GM21360 (cell line): ENCODE results near the gene KIAA2012.
"Not testable (repeated sequence)": the region's sequence is repeated elsewhere in the genome, so short reads cannot be mapped to it uniquely, and the experiment has no call there.

Experiments used
- ATAC-seq: cut with Tn5 transposase; IDR thresholded peaks from one replicate; pipeline ENCODE4 v1.9.1; 2021; ENCODE audit warnings: mild to moderate bottlenecking, moderate library complexity; ENCODE audit not compliant: unreplicated experiment

The KIAA2012 gene

DNA sequence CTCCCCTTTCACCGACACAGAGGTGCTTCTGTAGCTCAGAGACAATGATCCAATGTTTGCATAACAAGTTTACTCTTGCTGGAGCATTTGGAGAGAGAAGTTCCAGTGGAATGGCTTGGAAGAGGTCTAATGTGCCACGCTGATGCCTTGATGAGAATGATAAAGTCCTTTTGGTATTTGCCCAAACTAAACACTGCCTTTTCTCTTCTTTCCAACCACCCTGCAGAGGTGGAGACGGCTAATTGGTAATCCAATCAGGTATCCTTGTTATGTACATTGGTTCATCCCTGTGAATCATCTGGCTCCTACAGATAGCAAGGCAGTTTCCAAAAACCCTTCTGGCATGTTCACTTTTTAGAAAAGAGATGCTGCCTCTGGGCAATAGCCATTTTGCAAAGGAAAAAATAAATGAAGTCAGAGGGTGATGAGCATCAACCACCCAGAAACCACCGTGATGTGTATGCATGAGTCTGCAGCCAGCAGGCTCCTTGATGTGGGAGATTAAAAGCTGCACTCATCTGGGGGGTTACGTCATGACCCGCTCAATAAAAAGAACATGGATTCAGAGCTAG, 40.6 kb downstream of the KIAA2012 start:
- no peak for ATAC-seq

DNA sequence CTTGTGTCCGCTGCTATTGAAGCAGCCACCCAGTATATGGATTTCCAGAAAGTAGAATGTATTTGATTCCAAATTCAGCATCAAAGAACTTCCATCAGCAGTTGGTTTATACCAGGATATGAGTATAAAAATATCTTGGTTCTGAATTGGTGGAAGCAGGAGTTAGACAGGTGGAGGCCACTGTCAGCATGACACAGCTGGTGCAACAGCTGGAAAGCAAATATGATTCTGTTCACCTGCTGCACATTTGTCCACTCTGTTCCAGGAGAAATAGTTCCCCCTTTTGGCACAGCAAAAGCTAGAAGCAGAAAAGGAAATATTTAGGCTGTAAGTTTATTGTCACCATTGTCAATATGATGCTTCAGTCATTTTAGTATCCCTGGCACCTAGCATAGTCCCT, 41.2 kb downstream of the KIAA2012 start:
- no peak for ATAC-seq

DNA sequence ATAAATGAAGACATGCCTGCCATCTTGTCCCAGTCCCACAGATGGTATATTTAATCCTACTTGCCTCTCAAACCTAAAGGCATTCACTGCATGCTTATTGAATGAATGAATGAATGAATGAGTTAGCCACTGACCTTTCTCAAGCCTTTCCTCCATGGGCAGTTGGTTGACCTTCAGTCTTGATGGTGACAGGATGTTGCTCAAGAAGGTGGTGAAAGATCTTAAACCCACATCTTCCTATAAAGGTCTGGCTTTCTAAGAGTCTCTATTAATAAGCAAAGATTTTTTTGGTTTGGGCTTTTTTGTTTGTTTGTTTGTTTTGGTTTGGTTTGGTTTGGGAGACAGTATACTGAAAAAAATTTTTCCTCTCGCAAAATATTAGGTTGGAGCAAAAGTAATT, 41.7 kb downstream of the KIAA2012 start:
- ATAC-seq: no peak

DNA sequence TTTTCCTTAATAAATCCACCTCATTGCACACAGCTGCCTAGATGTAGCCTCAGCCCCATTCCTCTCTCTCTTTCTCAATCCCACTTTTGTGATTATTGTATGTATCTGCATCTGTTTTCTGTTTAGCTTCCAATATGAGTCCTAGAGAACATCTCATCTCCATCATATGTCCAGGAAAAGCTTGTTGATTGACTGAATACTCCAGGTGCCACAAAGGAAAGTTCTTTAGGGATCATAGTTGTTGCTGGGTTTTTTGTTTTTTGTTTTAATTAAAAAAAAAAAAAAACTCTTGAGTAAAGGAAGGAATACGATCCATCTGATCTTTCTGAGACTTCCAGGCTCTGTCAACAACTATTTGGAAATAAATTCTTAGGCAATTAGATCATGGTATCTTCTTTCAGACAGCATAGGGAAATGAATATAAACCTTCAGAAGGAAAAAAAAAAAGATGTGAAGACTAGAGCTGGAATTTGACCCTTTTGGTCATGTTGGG, 42.5 kb downstream of the KIAA2012 start:
- ATAC-seq: no peak

DNA sequence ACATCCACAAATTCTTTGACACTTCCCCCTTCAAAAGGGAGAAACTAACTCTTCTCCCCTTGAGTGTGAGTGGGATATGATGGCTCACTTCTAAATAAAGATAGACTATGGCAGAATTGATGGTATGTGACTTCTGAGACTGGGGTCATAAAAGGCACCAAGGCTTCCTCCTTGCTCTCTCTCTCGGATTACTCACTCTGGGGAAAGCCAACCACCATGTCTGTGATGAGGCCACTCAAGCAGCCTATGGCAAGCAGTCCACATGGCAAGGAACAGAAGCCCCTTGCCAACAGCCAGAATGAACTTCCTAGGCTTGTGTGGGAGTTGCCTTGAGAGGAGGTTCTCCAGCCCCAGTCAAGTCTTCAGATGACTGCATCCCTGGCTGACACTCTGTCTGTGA, 43.6 kb downstream of the KIAA2012 start:
- no peak for ATAC-seq

DNA sequence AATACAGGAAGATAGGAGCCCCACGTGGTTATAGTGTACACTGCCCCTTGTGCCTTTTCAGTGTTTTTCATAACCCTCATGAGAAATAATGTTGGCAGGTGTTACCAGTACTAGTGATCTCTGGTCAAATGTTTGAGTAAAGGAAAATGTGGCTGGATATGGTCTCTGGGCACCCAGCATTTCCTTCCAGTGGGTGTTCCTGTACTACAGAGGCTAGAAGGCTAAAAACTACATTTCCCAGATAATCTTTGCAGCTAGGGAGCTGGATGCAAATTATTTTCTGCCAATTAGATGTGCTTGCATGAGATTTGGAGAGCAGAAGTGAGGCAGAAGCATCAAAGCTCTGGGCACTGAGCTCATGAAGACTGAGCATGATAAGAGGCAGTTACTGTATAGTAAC, 45.1 kb downstream of the KIAA2012 start:
- ATAC-seq: no peak

DNA sequence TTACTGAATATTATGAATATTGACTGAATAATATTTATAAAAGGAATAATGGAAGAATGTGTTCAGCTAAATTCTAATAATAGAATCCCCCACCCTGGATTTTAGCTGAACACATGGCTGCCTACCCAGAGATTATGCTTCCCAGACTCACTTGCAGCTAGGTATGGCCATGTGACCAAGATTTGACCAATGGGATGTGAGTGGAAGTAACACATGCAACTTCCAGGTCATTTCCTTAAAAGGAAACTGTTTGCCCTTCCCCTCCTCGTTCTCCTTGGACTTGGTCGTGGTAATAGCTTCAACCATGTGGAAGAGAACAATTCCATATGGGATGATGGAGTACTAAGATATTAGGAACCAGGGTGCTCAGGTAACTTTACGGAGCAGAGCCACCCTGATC, 47.8 kb downstream of the KIAA2012 start:
- no peak for ATAC-seq

DNA sequence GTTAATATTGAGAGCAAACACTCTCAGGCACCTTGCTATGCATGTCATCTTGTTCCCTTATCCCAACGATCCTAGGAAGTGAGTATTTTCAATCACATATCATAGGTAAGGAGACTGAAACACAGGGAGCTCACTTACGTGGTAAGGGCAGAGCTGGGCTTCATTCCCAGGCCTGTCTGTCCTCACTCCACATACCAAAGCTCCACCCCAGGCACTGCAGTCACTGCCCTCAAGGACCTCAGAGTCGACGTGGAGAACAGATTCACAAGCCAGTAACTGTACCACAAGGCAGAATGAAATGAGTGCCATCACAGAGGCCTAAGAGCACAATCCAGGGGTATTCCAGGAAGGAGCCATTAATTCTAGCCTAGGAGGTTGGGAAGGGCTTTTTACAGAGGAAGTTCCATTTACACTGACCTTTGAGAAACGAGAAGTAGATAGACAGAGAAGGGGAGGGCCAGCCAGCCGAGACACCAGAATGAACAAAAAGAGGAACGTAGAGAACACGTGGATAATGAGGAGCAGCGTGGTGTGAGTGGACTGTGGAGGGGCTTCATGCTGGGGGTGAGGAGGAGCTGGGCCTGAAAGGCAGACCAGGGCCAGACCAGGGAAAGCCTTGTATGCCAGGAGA, 48.6 kb downstream of the KIAA2012 start:
- no peak for ATAC-seq

DNA sequence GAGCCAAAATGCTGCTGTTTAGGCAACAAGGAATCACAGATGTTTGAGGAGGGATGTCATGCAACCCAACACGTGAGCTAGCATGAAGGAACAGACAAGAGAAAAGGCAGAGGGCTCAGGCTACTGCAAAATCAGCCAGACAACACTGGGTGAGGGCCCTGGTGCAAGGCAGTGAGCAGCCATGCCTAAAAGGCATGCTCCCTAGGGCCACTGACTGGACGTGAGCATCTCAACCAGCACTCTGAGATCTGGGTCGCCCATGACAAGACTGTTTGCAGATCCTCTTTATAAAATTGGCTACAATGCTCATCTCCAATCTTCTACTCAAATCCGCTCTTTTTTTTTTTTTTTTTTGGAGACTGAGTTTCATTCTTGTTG, 49.1 kb downstream of the KIAA2012 start:
- ATAC-seq: no peak

DNA sequence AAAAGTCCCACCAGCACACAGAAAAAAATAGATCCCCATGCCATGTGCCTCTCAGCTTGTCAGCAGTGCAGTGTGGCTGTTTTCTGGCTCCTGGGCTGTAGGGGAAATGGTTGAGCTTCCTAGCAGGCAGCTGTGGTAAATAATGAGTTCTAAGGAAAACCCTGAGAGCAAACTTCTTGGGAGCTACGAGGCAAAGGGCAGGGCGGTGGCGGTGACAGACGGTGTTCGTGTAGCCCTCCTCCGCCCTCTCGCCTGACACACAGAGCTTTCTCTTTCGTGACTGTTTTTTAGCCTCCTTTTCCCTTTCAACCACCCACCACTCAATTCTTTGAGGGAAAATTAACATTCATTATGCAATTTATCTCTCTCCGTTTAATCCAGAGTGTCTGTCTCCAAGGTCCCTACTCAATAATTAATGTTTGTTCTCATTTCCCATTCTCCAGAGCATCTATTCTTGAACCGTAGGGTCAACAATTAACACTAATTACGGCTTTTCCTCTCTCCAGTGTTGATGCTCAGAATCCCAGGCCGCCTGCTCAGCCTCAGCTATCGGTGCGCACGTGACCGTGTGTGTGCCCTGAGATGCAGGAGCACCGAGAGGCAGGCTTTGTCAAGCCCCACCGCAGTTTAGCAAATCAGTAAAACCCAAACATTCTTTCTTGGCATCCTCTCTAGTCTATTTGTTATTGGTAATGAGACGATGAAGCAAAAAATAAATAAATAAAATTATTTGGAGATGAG, 50.1 kb downstream of the KIAA2012 start:
- ATAC-seq: no peak

DNA sequence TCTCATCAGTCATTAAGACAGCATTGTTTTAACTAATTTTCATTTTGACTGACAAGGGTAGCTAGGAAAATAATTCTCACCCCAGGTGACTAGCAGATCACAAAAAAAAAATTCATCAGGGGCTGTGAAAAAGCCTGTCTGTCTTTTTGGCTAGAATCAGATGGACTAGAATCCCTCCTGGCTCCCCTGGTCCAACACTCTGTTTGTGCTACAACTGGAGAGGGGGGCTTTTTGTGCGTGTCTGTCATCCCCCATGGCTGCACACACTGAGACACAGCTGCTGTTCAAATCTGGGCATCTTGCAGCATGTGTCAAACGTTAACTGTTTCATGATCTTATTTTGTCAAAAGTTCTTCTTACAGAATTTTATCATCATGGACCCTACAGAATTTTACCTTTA, 51.2 kb downstream of the KIAA2012 start:
- no peak for ATAC-seq

DNA sequence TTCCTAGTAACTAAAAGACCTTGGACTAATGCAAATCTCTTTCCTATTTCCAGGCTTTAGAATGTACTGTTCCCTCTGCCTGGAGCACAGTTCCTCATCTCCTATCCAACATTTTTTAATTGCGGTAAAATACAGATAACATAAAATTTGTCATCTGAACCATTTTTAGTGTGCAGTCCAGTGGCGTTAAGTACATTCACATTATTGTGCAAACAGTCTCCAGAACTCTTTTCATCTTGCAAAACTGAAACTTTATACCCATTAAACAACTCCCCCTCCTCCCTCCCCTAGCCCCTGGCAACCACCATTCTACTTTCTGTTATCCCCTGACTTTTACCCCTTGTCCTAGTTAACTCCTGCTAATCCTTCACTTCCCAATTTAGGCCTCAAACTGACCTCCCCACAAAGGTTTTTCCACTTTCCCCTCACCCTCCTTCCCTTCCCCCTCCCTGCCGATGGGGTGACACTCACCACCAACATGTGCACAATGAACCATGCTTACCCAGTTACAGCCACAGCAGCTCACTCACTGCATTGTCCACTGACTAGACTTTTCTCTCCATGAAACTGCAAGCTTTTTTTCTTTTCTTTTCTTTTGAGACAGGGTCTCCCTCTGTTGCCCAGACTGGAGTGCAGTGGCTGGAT, 54.8 kb downstream of the KIAA2012 start:
- no peak for ATAC-seq

DNA sequence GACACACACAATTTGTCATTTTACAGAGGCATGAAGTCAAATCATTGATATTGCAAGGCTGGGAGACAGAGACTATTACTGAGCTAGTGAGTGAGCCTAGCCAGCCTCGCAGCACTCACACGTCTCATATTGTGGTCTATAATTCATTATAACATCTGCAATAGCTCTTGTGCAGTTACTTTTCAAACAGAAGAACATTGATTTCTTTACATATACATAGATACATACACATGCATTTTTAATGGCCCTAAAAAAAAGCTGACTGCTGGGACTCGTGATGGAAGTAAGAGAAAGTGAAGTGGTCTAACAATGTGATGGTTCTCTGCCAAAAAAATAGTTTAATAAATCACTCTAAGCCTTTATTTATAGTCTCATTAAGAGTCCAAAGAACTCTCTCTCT, 56.8 kb downstream of the KIAA2012 start:
- ATAC-seq: no peak

DNA sequence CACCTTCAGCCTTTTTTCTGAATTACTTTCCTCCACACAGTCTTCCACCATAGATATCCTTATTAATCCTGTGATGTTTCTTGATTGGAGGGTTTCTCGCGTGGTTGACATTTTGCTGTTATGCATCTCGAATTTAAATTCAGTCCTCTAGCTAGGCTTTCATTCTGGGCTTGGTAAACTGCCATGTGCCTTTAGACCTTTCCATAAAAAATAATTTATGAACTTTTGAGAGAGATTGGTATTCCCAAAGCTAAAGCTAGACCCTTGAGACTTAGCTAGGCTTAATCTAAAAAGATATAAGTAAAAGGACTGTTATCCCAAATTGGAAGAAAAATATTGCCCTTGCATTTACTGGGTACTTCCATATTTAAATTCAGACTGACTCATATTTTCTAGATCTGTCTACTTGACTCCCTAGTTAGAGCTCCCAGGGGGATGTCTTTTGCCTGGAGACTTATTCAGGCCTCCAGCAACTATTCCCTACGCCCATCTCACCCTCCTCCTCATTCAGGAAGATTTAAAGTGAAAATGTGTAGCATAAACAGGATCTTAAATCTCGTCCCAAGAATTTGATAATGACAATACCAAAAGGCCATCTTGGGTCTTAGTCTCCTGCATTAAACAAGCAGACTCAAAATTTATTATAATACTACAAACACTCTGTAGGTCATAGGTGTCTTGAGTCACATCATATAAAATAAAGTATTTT, 60.3 kb downstream of the KIAA2012 start:
- no peak for ATAC-seq

DNA sequence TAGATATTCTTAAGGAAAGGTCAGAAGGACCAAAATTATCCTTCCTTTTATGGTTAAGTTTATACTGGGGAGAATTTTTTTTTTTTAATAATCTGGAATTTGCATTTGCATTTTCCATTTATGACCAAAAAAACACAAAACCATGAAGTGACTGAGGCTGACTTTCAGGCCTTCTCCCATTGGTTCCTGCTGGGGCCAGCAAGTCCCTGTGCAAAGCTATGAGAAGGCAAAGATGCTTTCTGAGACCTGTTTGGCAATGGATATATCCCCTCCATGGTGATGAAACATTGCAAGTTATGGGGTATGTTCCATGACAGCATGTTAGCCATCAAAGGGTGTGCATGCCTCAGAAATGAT, 60.8 kb downstream of the KIAA2012 start:
- no peak for ATAC-seq

DNA sequence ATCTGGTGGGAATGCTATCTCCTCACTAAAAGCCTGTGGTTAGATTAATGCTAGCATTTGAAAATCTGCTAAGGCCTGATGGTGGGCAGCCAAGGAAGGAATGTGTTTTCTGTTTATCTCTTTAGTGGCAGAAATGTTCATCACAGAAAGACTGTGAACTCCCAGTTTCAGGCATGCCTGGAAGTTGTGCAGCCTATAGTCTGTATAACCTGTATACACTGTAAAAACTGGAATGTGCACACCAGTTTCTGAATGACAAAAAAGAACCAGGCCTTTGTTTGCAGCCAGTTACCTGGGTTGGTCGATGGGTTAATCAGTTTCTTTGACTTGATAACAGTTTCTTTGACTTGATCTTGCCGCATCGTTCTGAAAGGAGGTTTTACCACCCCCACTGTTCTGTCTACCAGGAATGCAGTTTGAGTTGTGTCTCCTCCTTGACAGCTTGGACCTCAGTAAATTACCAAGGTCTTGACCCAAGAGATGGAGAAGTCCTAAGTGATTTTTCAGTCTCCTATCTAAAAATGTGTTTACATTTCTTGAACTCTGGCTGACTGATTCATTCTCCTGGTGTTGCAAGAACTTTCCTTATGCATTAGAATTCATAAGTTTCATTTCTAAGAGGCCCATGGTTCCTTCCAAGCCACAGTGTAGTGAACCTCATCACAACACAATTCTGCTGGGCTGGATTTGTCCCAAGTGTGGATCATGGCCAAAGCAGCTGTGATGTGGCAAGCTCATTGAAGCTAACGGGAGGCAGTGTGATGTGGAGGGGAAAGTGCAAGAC, 62.2 kb downstream of the KIAA2012 start:
- no peak for ATAC-seq

DNA sequence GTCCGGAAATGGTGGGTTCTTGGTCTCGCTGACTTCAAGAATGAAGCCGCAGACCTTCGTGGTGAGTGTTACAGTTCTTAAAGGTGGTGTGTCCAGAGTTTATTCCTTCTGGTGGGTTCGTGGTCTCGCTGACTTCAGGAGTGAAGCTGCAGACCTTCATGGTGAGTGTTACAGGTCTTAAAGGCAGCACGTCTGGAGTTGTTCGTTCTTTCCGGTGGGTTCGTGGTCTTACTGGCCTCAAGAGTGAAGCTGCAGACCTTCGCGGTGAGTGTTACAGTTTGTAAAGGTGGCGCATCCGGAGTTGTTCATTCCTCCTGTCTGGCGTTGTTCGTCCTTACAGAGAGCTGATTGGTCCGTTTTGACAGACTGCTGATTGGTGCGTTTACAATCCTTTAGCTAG, 63.0 kb downstream of the KIAA2012 start:
- not testable (repeated sequence) for ATAC-seq

DNA sequence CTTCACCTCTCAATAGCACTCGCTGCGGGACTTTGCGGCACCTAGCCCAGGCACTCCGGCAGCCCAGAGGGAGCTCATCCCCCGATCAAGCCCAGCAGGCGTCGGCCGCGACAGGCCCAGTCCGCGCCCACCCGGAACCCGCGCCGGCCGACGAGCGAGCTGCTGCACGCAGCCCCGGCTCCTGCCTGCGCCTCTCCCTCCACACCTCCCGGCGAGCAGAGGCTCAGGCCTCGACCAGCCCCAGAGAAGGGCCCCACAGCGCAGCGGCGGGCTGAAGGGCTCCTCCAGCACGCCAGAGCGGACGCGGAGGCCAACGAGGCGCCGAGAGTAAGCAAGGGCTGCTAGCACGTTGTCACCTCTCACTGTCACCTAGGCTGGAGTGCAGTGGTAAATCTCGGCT, 63.5 kb downstream of the KIAA2012 start:
- ATAC-seq: no peak

DNA sequence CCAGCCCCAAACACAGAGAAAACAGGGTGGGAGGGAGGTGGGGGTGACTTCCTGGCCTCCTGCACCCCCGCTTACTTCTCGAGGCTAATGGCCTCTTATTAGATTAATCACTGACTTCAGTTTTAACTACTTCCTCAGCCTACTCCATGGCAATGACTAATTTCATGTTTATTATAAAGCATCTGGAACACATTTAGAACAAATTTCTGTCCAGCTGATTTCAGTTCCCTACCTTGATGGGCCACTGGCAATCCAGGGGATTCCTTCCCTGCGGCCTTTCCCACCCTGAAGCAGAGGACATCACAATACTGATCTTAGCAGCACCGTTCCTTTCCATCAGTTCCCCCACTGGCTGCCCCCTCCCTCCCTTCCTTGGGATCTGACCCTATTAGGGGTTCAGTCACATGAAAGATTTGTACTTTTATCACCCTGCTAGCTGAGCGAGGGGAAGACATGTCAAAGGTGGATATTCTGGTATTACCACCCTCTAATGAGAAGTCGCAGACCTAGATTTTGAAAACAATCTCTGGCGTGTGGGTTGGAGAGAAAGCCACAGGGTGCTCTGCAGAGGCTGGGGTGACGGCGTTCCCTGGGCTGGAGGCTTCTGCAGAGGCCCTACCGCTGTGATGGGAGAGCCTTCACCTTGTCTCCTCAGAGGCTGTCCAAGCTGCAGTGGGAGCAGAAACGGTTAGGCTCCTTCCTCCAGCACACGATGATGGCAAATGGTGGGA, 67.6 kb downstream of the KIAA2012 start:
- ATAC-seq: no peak
